HL-60 (cell line): ENCODE measurements around the gene DNAJB1. TPM values are rescaled to one million over a fixed set of nuclear protein-coding genes. Genes with fewer than 3 reads are reported as not detected.

ENCODE experiments used
- DNase-seq, 2 experiments: peaks; one replicate each; pipeline ENCODE4 v3.0.0-alpha.2; 2010 to 2020; ENCODE audit warnings: low read depth in 1 of 2, low spot score in 1 of 2
- H3K27ac ChIP-seq: fragments of 250-450 bp; sonication (Bioruptor Pico); replicated peaks from 2 replicates; pipeline ENCODE4 v1.5.1; 2020; ENCODE audit warnings: mild to moderate bottlenecking, moderate library complexity
- H3K27me3 ChIP-seq: fragments of 250-450 bp; sonication (Bioruptor Pico); 2 replicates; pipeline ENCODE4 v1.5.1; 2021; ENCODE audit warnings: mild to moderate bottlenecking, moderate library complexity; ENCODE audit not compliant: insufficient read depth, poor library complexity, severe bottlenecking
- H3K4me3 ChIP-seq: replicated peaks from 2 replicates; pipeline ENCODE4 v1.5.1; 2011; ENCODE audit warnings: mild to moderate bottlenecking, control low read depth, low read length; ENCODE audit not compliant: insufficient read depth
- GABPA ChIP-seq: IDR thresholded peaks from 2 replicates; pipeline ENCODE4 v1.6.1; 2012; ENCODE audit warnings: low read depth
- POLR2AphosphoS5 ChIP-seq: IDR thresholded peaks from 2 replicates; pipeline ENCODE4 v1.6.1; 2012; ENCODE audit warnings: low read depth
- SPI1 ChIP-seq: IDR thresholded peaks from 2 replicates; pipeline ENCODE4 v1.6.1; 2012; ENCODE audit warnings: low read depth, mild to moderate bottlenecking, borderline replicate concordance
- microRNA-seq: library from miRNA; unstranded; fragments of <30 nt; microRNA quantifications from one replicate; pipeline ENCODE4, GENCODE V29; 2018
- TF ChIP-seq, protein P1 (sequence below): IDR thresholded peaks from 2 replicates; pipeline ENCODE4 v1.6.1; 2012; ENCODE audit warnings: low read depth; ENCODE audit not compliant: insufficient replicate concordance
- TF ChIP-seq, protein P2 (sequence below): IDR thresholded peaks from one replicate; pipeline ENCODE4 v1.5.1; 2011; ENCODE audit warnings: low read length, control low read depth, inconsistent platforms; ENCODE audit not compliant: insufficient read depth

The DNAJB1 gene

DNA sequence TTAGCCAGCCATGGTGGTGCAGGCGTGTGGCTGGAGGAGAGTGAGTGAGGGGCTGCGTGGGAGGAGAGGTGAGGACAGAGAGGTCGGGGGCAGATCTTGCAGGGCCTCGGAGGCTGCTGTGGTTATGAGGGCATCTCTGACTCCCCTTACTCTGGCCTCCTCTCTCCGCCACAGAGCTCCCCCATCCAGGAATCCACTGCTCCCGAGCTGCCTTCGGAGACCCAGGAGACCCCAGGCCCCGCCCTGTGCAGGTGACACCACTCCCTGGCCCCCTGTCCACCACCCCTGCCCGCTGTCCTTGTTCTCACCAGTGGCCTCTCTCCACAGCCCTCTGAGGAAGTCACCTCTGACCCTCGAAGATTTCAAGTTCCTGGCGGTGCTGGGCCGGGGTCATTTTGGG is 50.8 kb downstream of the DNAJB1 start:
- Histone ChIP-seq H3K4me3 (no peak overlapping the region), H3K27ac (no peak overlapping the region), H3K27me3 (peaks cover 2% of the 10 kb centered on the region)
- no peak for DNase-seq
- TF ChIP-seq, protein P1, sequence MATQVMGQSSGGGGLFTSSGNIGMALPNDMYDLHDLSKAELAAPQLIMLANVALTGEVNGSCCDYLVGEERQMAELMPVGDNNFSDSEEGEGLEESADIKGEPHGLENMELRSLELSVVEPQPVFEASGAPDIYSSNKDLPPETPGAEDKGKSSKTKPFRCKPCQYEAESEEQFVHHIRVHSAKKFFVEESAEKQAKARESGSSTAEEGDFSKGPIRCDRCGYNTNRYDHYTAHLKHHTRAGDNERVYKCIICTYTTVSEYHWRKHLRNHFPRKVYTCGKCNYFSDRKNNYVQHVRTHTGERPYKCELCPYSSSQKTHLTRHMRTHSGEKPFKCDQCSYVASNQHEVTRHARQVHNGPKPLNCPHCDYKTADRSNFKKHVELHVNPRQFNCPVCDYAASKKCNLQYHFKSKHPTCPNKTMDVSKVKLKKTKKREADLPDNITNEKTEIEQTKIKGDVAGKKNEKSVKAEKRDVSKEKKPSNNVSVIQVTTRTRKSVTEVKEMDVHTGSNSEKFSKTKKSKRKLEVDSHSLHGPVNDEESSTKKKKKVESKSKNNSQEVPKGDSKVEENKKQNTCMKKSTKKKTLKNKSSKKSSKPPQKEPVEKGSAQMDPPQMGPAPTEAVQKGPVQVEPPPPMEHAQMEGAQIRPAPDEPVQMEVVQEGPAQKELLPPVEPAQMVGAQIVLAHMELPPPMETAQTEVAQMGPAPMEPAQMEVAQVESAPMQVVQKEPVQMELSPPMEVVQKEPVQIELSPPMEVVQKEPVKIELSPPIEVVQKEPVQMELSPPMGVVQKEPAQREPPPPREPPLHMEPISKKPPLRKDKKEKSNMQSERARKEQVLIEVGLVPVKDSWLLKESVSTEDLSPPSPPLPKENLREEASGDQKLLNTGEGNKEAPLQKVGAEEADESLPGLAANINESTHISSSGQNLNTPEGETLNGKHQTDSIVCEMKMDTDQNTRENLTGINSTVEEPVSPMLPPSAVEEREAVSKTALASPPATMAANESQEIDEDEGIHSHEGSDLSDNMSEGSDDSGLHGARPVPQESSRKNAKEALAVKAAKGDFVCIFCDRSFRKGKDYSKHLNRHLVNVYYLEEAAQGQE: no peak
- TF ChIP-seq GABPA (no peak), SPI1 (no peak), POLR2AphosphoS5 (no peak)
- TF ChIP-seq, protein P2, sequence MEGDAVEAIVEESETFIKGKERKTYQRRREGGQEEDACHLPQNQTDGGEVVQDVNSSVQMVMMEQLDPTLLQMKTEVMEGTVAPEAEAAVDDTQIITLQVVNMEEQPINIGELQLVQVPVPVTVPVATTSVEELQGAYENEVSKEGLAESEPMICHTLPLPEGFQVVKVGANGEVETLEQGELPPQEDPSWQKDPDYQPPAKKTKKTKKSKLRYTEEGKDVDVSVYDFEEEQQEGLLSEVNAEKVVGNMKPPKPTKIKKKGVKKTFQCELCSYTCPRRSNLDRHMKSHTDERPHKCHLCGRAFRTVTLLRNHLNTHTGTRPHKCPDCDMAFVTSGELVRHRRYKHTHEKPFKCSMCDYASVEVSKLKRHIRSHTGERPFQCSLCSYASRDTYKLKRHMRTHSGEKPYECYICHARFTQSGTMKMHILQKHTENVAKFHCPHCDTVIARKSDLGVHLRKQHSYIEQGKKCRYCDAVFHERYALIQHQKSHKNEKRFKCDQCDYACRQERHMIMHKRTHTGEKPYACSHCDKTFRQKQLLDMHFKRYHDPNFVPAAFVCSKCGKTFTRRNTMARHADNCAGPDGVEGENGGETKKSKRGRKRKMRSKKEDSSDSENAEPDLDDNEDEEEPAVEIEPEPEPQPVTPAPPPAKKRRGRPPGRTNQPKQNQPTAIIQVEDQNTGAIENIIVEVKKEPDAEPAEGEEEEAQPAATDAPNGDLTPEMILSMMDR: no peak

Small RNAs within 50 kb of the gene (microRNA-seq; reads per million reads assigned to microRNA genes)
- gene MIR639: not detected
